Glutamatergic neuron (in vitro differentiated cells): ENCODE measurements around the gene BID. TPM values are rescaled to one million over a fixed set of nuclear protein-coding genes. Genes with fewer than 3 reads are reported as not detected.

Experiments used
- DNase-seq: peaks from one replicate; pipeline ENCODE4 v3.0.0; 2022
- H3K27ac Mint-ChIP-seq: one replicate; pipeline ENCODE4 v1.8.0; 2020; ENCODE audit warnings: mild to moderate bottlenecking, mixed read lengths, inconsistent platforms; ENCODE audit not compliant: unreplicated experiment
- H3K27me3 Mint-ChIP-seq: one replicate; pipeline ENCODE4 v1.8.0; 2020; ENCODE audit warnings: mild to moderate bottlenecking, moderate library complexity, mixed read lengths, inconsistent platforms; ENCODE audit not compliant: unreplicated experiment
- H3K36me3 Mint-ChIP-seq: one replicate; pipeline ENCODE4 v1.8.0; 2020; ENCODE audit warnings: mild to moderate bottlenecking, mixed read lengths, inconsistent platforms; ENCODE audit not compliant: unreplicated experiment
- H3K4me1 Mint-ChIP-seq: one replicate; pipeline ENCODE4 v1.8.0; 2020; ENCODE audit warnings: mild to moderate bottlenecking, low read depth, mixed read lengths, inconsistent platforms; ENCODE audit not compliant: unreplicated experiment
- H3K4me3 Mint-ChIP-seq: one replicate; pipeline ENCODE4 v1.8.0; 2020; ENCODE audit warnings: mild to moderate bottlenecking, mixed read lengths, inconsistent platforms; ENCODE audit not compliant: unreplicated experiment
- H3K9me3 Mint-ChIP-seq: one replicate; pipeline ENCODE4 v1.8.0; 2020; ENCODE audit warnings: mild to moderate bottlenecking, moderate library complexity, mixed read lengths, inconsistent platforms; ENCODE audit not compliant: unreplicated experiment
- long read RNA-seq: library from polyadenylated mRNA; unstranded; transcript quantifications from one replicate; pipeline ENCODE4 v2.0.0, GENCODE V29; 2020; ENCODE audit not compliant: unreplicated experiment
- total RNA-seq: library from RNA; stranded (reverse); fragmentation: NEBNext Ultra II Directional; extraction: Animal tissue kit (Norgen Biotek cat#: 25700); gene quantifications from one replicate; pipeline ENCODE4 v1.2.1, GENCODE V29; 2021; ENCODE audit not compliant: unreplicated experiment
- TF ChIP-seq, protein P1 (sequence below): fragments of 200-600 bp; sonication (generic); IDR thresholded peaks from one replicate; pipeline ENCODE4 v1.5.0; 2021; ENCODE audit not compliant: partially characterized antibody, unreplicated experiment

The BID gene
- 18.5 TPM for total RNA-seq
- long read RNA-seq, transcript BID-215 (6 exons, 2,199 nt): major isoform, 10 of 20 reads
- long read RNA-seq, transcript BID-201 (6 exons, 2,495 nt): minor isoform, 5 of 20 reads
- long read RNA-seq, partial matches to known transcripts: 0 of 20 reads
- long read RNA-seq, other reads (novel, unspliced or antisense): 1 of 20 reads

GRCh38 chr22:17774206-17774925 lies at the start of gene BID:
Gene BID (minus strand): TSS chr22:17774469. CDS start chr22:17750116, 24,353 bp downstream.
- no peaks in the 10 kb centered on the region for H3K36me3 Mint-ChIP-seq

GRCh38 chr22:17823964-17824363 lies 49.7 kb upstream of the BID start:
- TF ChIP-seq, protein P1, sequence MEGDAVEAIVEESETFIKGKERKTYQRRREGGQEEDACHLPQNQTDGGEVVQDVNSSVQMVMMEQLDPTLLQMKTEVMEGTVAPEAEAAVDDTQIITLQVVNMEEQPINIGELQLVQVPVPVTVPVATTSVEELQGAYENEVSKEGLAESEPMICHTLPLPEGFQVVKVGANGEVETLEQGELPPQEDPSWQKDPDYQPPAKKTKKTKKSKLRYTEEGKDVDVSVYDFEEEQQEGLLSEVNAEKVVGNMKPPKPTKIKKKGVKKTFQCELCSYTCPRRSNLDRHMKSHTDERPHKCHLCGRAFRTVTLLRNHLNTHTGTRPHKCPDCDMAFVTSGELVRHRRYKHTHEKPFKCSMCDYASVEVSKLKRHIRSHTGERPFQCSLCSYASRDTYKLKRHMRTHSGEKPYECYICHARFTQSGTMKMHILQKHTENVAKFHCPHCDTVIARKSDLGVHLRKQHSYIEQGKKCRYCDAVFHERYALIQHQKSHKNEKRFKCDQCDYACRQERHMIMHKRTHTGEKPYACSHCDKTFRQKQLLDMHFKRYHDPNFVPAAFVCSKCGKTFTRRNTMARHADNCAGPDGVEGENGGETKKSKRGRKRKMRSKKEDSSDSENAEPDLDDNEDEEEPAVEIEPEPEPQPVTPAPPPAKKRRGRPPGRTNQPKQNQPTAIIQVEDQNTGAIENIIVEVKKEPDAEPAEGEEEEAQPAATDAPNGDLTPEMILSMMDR: no peak
- peaks cover 2% of the 10 kb centered on the region for H3K9me3 Mint-ChIP-seq
- H3K4me1 Mint-ChIP-seq: no peaks in the 10 kb centered on the region
- H3K36me3 Mint-ChIP-seq: no peaks in the 10 kb centered on the region
- no peak for DNase-seq
- H3K27ac Mint-ChIP-seq: no peak overlapping the region
- peaks cover 4% of the 10 kb centered on the region for H3K27me3 Mint-ChIP-seq
- no peak overlapping the region for H3K4me3 Mint-ChIP-seq

More at GRCh38 chr22:17774206-17774925, at the start of gene BID:
- H3K27ac Mint-ChIP-seq: peak within 1 kb of the TSS; percentile 66
- no peak for DNase-seq
- peak within 1 kb of the TSS; percentile 79 for H3K4me3 Mint-ChIP-seq
- peaks cover 11% of the 10 kb centered on the region for H3K4me1 Mint-ChIP-seq
- H3K27me3 Mint-ChIP-seq: peaks cover 10% of the 10 kb centered on the region
- TF ChIP-seq, protein P1: no peak
- H3K9me3 Mint-ChIP-seq: peaks cover 8% of the 10 kb centered on the region

DNA sequence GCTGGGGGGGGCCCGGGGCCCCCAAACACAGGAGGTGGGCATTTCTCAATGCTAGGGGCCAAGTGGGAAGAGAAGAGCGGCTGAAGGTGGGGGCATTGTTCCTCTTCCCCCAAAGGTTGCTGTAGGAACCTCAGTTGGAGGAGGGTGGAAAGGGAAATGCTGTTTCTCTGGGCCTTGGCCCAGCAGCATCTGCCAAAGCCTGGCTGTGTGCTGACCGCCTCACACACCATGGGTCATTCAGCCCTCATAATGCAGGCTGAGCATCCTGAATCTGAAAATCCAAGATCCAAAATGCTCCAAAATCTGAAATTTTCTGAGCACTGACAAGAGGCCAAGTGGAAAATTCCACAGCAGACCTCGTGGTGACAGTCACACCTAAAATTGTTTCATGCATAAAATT lies 49.0 kb upstream of the BID start:
- peaks cover 2% of the 10 kb centered on the region for H3K9me3 Mint-ChIP-seq
- H3K27ac Mint-ChIP-seq: no peak overlapping the region
- H3K36me3 Mint-ChIP-seq: no peaks in the 10 kb centered on the region
- TF ChIP-seq, protein P1: no peak
- H3K4me1 Mint-ChIP-seq: no peaks in the 10 kb centered on the region
- no peak for DNase-seq
- no peak overlapping the region for H3K4me3 Mint-ChIP-seq
- peaks cover 4% of the 10 kb centered on the region for H3K27me3 Mint-ChIP-seq

DNA sequence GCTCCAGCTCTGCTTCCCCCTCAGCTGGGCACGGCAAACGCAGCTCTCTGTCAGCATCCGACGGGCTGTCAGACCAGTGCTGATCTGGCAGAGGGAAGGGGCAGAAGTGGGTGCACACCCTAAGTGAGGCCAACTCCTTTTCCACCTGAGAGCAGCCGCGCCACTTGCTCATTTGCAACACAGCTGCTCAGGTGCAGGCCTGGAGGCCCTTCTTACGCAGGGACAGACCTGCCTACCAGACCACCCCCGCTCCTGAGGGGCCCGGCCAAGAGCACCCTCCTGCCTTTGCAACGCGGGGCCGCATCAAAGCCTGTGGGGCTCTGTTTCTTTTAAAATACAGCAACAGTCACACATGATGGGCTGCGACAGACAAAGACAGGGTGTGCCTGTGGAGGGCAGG lies 47.8 kb upstream of the BID start:
- DNase-seq: no peak
- no peaks in the 10 kb centered on the region for H3K4me1 Mint-ChIP-seq
- no peak overlapping the region for H3K4me3 Mint-ChIP-seq
- H3K27ac Mint-ChIP-seq: no peak overlapping the region
- no peaks in the 10 kb centered on the region for H3K36me3 Mint-ChIP-seq
- TF ChIP-seq, protein P1: no peak
- H3K9me3 Mint-ChIP-seq: peaks cover 2% of the 10 kb centered on the region
- H3K27me3 Mint-ChIP-seq: peaks cover 4% of the 10 kb centered on the region

DNA sequence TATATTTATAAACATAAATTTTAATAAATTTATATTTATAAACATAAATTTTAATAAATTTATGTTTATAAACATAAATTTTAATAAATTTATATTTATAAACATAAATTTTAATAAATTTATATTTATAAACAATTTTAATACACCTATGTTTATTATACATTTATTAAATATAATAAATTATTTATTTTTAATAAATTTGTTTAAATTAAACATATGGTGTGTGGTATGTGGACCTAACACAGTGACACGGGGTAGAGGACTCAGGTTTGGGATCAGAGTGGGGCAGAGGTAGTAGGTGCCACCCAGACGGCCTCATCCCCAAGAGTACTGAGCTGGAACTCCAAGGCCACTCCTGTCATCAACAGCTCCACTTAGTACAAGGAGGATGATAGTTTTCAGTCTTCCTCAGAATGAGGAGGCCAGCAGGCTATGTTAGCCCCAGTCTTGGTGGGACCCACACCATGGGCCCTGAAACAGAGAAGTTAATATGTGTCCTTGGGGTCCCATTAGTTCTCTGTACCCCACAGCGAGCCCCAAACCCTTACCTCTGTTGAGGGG lies 46.7 kb upstream of the BID start:
- no peak for DNase-seq
- H3K4me3 Mint-ChIP-seq: no peak overlapping the region
- H3K9me3 Mint-ChIP-seq: peaks cover 3% of the 10 kb centered on the region
- H3K27me3 Mint-ChIP-seq: no peaks in the 10 kb centered on the region
- no peak overlapping the region for H3K27ac Mint-ChIP-seq
- H3K36me3 Mint-ChIP-seq: no peaks in the 10 kb centered on the region
- TF ChIP-seq, protein P1: no peak
- H3K4me1 Mint-ChIP-seq: no peaks in the 10 kb centered on the region
